ENCODE data around the gene VIPR1.

Gene VIPR1

DNA sequence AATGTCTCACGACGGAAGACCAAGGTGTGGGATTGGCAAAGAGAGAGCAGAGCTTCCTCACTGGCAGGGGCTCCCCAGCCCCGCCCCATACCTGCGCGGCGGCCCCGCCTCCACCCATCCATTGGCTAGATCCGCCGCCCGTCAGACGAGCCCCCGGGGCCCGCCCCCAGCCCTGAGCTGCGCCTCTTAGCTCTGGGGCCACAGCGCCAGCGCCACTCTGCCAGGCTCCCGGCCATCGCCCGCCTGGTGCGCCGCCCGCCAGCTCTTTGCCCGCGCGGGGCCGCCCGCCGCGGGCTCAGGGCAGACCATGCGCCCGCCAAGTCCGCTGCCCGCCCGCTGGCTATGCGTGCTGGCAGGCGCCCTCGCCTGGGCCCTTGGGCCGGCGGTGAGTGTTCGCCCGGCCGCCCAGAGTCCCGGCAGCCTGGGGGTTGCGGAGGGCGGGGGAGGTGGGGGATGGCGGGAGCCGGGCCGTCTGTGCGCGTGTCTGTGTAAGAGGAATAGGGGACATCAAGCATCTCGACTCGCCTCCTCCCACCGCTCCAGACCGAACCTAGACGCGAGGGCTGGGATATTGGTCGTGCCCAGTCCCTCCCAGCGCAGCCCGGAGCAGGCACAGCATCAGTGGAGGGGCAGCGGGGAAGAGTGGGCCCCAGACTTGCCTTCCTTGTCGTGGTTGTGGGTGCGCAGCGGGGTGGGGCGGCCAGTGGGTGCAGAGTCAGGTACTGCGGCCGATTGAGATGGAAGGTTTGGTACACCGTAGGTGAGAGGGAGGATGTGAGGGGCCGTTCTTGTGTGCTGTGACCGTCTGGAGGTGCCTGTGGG is at the start of gene VIPR1:
Gene VIPR1, plus strand, starts transcription at position 215 of the 822 bp plus-strand sequence. Its CDS starts 93 bp downstream, at position 308.
- DNase-seq (ENCODE audit: low read depth in 2 of 2, low spot score in 1 of 2), result peak; percentile 60 to 84

DNA sequence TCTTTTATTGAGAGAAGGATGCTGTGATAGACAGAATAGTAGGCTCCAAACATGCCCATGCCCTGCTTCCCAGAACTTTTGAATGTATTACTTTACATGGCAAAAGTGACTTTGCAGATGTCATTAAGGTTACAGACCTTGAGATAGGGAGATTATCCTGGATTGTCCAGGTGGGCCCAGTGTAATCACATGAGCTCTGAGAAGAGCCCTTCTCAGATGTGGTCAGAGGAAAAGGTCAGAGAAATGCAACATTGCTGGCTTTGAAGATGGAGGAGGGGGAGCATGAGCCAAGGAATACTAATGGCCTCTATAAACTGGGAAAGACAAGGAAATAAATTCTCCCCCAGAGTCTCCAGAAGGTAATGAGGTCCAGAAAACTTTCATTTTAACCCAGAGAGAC is 46.2 kb upstream of the VIPR1 start:
- no peak for DNase-seq (ENCODE audit: low read depth in 2 of 2, low spot score in 1 of 2)

- DNase-seq (ENCODE audit: low read depth in 2 of 2, low spot score in 1 of 2), result no peak
Measured at GRCh38 chr3:42459151-42459550, 43.3 kb upstream of the VIPR1 start.

DNA sequence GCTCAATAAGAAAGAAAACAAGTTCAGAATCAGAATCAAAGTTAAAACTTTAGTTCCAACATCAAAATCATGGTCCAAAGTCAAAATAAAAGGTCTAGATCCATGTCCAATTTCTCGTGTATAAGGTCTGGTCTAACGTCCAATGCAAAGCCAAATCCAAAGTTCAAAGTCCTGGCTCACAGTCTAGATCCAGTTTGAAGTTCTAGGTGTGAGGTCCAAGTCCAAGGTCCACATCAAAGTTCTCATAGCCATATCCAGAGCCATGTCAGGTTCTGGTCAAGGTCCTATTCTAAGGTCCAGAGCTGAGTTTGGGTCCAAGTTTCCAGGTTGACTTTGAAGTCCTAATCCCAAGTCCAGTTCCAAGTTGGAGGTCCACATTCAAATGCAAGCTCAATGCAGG is 40.7 kb upstream of the VIPR1 start:
- no peak for DNase-seq (ENCODE audit: low read depth in 2 of 2, low spot score in 1 of 2)

- DNase-seq (ENCODE audit: low read depth in 2 of 2, low spot score in 1 of 2), result no peak
Measured at GRCh38 chr3:42463093-42463492, 39.4 kb upstream of the VIPR1 start.

DNA sequence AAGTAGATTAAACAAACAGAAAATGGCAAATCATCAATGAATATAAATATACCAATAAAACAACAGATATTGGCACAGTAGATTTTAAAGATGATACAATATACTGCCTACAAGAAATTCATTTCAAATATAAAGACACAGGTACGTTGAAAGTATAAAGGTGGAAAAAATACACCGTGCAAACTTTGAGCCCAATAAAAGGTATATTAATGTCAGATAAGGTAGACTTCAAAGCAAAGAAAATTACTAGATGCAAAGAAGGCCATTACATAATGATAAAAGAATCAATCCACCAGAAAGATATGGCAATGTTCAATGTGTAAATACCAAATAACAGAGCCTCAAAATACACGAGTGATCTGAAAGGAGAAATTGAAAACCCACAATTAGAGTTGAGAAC is 34.3 kb upstream of the VIPR1 start:
- DNase-seq (ENCODE audit: low read depth in 2 of 2, low spot score in 1 of 2), result no peak

DNA sequence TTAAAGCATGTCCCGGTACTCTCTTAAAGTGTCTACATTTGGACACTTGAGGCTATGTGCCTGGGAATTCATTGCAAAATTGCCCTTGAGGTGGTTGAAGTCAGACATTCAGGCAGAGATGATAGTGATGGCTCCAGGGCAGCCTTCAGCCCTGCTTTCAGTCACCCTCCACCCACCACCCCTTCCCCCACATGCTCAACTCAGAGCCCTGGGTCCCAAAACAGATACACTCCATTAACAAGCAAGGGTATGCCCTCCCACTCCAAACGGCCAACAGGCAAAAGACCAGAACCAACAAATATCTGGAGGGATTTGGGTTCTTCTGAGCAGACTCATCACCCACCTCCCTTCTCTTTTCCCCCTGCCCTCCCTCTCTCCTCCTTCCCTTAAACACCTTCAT is 29.9 kb upstream of the VIPR1 start:
- DNase-seq (ENCODE audit: low read depth in 2 of 2, low spot score in 1 of 2), result no peak

- no peak for DNase-seq (ENCODE audit: low read depth in 2 of 2, low spot score in 1 of 2)
Measured at GRCh38 chr3:42473083-42473932, 29.1 kb upstream of the VIPR1 start.

- no peak for DNase-seq (ENCODE audit: low read depth in 2 of 2, low spot score in 1 of 2)
Measured at GRCh38 chr3:42476225-42477125, 26.0 kb upstream of the VIPR1 start.

DNA sequence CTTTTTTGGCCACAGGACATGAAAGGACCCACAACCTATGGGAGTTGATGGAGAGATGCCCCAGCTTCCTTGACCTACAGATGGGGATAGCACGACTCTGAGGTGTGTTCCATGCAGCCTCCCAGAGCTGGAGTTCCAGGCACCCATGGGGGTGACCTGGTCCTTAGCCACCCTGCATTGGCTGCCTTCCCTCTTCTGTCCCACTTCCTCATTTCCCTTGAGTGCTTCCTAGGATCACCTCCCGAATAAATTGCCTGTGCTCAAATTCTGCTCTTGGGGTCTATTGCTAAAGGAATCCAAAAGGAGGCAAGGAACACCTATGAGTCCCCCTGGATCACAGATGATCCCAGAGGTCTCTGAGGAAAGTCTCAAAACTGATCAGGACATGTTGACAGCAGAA is 24.7 kb upstream of the VIPR1 start:
- DNase-seq (ENCODE audit: low read depth in 2 of 2, low spot score in 1 of 2), result no peak

DNA sequence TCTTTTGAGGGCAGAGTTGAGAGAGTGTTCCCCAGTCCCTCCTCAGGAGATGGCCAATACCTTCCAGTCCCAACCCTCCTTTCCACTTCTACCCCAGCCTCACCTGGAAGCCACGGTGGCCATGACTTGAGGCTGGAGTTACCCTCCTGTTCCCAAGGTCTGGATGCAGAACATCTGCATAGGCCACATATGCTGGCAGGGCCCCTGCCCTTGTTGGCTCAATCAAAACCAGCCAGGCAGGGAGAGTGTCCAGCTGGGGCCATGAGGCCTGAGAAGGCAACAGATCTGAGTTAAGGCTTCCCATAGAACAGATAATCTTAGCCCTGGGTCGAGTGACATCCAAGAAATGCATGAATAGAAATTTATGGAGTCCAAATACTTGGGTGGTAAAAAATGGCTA is 23.6 kb upstream of the VIPR1 start:
- no peak for DNase-seq (ENCODE audit: low read depth in 2 of 2, low spot score in 1 of 2)

- DNase-seq (ENCODE audit: low read depth in 2 of 2, low spot score in 1 of 2), result no peak
Measured at GRCh38 chr3:42486814-42487565, 15.5 kb upstream of the VIPR1 start.

DNA sequence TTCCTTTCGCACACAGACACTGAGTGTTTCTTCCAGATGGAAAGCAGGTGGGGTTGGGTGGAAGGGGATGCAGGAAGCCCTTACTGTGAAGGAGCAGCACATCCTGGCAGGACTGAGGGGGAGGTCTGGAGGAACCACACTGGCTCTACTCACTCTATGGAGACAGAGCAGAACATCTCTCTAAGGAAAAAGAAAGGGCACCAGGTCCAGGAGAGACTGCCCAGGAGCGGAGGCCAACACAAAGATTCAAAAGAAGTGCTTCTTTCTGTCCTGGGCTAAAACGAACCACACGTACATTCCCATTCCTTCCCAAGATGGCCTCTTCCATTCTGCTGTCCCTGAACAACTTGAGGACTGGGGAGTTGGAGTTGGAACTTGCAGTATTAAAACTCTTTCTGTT is 13.8 kb upstream of the VIPR1 start:
- no peak for DNase-seq (ENCODE audit: low read depth in 2 of 2, low spot score in 1 of 2)

DNA sequence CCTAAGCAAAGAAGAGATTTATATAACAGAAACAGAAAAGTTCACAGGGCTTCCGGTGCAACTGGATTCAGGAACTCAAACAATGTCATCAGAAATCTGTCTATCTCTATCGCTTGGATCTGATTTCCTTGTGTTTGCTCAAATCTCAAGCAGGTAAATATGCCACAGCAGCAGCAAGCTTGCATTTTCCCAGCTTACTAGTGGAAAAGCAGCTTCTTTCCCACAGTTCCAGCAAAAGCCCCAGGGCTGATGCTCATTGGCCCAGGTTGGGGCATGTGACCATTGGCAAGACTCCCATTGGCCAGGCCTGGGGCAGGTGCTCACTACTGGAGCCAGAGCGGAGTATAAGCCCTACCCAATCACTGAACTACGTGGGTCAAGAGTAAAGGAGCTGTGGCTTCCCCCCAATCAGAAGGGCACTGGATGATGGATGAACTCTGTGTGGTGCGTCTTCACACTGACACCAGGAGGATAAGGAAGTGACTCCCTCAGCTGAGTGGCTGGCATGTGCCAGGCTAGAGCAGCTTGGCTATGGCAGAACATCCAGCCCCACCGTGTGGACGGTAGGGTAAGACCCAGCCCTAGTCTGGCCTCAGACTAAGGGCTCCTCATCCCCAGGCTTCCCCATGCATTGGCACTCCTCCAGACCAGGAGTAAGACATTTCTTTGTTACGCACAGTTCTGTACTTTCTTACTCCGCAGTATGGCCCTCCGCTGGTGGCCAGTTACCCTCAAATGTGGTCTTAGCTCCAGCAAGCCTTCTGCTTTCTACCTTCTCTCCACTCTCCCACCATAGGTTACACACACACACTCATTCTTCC is 13.1 kb upstream of the VIPR1 start:
- DNase-seq (ENCODE audit: low read depth in 2 of 2, low spot score in 1 of 2), result no peak

DNA sequence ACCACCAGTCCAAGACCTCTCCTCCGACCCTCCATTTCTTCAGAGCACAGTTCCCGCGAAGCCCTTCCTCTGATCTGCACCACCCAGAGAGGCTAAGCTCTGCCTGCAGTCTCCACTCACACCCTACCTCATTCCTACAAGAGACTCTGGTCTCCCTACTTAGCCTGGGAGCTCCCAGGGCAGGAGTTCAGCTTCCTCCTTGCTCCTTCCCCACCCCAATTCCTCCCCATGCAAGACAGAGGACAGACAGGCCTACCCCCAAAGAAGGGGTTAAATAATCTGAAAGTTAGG is 12.6 kb upstream of the VIPR1 start:
- DNase-seq (ENCODE audit: low read depth in 2 of 2, low spot score in 1 of 2), result no peak

DNA sequence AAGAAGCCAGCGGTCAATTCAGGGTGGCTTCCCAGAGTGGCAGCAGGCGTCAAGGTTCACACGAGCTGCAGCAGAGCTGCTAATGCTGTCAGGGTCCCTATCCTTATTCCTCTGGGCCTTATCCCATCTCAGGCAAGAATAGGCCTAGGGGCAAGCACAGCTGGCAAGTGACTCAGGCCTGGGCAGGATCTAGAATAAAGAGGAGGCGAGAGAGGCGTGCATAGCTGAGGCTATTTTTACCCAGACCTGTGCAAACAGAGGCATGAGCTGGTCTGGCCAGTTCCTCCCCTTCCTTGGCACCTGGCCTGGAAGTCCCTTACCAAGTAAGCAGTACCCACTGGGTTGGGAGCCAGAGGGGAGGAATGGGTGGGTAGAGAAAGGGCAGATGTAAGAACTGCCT is 12.2 kb upstream of the VIPR1 start:
- DNase-seq (ENCODE audit: low read depth in 2 of 2, low spot score in 1 of 2), result no peak

DNA sequence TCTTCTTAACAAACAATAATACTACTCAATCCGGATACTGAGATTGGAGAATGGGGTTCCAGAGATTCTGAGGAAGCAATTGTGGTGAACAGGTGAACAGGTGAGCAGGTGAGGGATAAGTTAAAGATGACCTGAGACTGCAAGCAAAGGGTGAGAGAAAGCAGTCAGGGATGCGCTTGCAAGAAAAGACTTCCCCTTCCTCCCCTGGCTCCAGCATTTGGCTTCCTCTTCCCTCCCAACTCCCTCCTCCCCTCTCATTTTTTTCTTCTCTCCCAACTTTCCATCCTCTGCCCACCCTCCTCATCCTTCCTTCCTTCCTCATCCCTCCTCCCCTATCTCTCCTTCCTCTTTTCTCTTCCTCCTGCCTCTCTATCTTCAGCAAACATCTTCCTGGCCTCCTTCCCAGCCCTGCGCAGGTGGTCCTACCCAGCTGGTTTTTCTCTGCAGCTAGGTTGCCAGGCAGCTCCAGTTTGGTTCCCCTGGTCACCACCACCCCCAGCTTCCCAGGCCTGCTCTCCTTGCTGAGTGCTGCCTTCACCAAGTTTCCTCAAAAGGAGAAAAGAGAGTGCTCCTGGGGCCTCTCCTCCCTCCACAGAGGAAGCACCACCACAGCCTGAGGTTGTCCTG is 10.4 kb upstream of the VIPR1 start:
- no peak for DNase-seq (ENCODE audit: low read depth in 2 of 2, low spot score in 1 of 2)

- no peak for DNase-seq (ENCODE audit: low read depth in 2 of 2, low spot score in 1 of 2)
Measured at GRCh38 chr3:42492508-42493080, 9.8 kb upstream of the VIPR1 start.

DNA sequence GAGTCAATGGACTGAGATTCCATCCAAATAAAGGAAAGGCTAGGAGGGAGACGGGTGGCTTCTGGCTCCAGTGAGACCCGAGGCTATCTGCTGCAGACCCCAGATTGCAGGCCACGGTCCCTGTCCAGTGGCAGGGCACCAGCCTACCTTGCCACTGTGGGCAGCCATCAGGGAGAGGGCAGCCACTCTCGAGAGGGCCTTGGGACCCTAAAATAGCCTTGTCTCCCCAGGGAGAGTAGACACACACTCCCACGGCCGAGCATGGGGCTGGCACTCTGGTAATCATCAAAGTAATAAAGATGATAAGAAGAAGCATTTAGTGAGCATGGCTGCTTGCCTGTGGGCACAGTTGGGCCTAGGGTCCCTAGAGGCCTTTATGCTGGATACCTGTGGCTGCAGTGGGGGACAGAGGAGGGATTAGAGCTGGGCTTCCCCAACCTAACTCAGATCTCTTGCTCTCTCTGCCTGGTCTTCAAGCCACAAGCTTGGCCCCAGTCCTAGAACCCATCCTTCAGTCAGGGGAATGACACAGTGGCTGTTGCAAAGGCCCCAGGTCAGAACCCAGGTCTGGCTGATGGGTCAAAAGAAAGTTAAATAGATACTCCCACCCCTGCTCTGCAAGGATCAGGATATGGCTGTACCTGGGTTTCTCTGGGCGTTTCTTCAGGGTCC is 9.2 kb upstream of the VIPR1 start:
- no peak for DNase-seq (ENCODE audit: low read depth in 2 of 2, low spot score in 1 of 2)

All from stimulated activated CD8-positive, alpha-beta memory T cell treated with anti-CD3 and anti-CD28 coated beads, Interleukin-4, amount 100 ng/mL, for 1 hour (primary cell).